ENCODE results near the gene MECP2.

Gene MECP2

GRCh38 chrX:154061801-154062200 lies 35.7 kb downstream of the MECP2 start:
- no peak for DNase-seq (ENCODE audit: low spot score)

GRCh38 chrX:154059729-154060245 lies 37.7 kb downstream of the MECP2 start:
- DNase-seq (ENCODE audit: low spot score), result no peak

- no peak for DNase-seq (ENCODE audit: low spot score)
Measured at GRCh38 chrX:154059231-154059630, 38.3 kb downstream of the MECP2 start.

GRCh38 chrX:154058214-154058997 lies 39.1 kb downstream of the MECP2 start:
- DNase-seq (ENCODE audit: low spot score), result no peak

- no peak for DNase-seq (ENCODE audit: low spot score)
Measured at GRCh38 chrX:154057791-154058190, 39.7 kb downstream of the MECP2 start.

- DNase-seq (ENCODE audit: low spot score), result no peak
Measured at GRCh38 chrX:154056770-154057241, 40.7 kb downstream of the MECP2 start.

- no peak for DNase-seq (ENCODE audit: low spot score)
Measured at GRCh38 chrX:154051201-154051810, 46.2 kb downstream of the MECP2 start.

GRCh38 chrX:154050113-154050495 lies 47.4 kb downstream of the MECP2 start:
- no peak for DNase-seq (ENCODE audit: low spot score)

GRCh38 chrX:154049209-154050112 lies 48.1 kb downstream of the MECP2 start:
- no peak for DNase-seq (ENCODE audit: low spot score)

GRCh38 chrX:154048398-154048797 lies 49.1 kb downstream of the MECP2 start:
- no peak for DNase-seq (ENCODE audit: low spot score)

- DNase-seq (ENCODE audit: low spot score), result no peak
Measured at GRCh38 chrX:154046940-154047610, 50.4 kb downstream of the MECP2 start.

- no peak for DNase-seq (ENCODE audit: low spot score)
Measured at GRCh38 chrX:154046031-154046781, 51.3 kb downstream of the MECP2 start.

- no peak for DNase-seq (ENCODE audit: low spot score)
Measured at GRCh38 chrX:154044091-154044490, 53.4 kb downstream of the MECP2 start.

- no peak for DNase-seq (ENCODE audit: low spot score)
Measured at GRCh38 chrX:154043003-154043763, 54.3 kb downstream of the MECP2 start.

GRCh38 chrX:154040863-154041262 lies 56.7 kb downstream of the MECP2 start:
- DNase-seq (ENCODE audit: low spot score), result no peak

- no peak for DNase-seq (ENCODE audit: low spot score)
Measured at GRCh38 chrX:154040307-154040756, 57.2 kb downstream of the MECP2 start.

GRCh38 chrX:154039577-154039976 lies 57.9 kb downstream of the MECP2 start:
- DNase-seq (ENCODE audit: low spot score), result no peak

- DNase-seq (ENCODE audit: low spot score), result no peak
Measured at GRCh38 chrX:154038656-154039055, 58.9 kb downstream of the MECP2 start.

GRCh38 chrX:154037754-154038153 lies 59.8 kb downstream of the MECP2 start:
- no peak for DNase-seq (ENCODE audit: low spot score)

GRCh38 chrX:154036513-154036912 lies 61.0 kb downstream of the MECP2 start:
- no peak for DNase-seq (ENCODE audit: low spot score)

Data from left forelimb (tissue), 1 donor.